ENCODE results near the gene FASTKD3. TPM values are rescaled to one million over a fixed set of nuclear protein-coding genes. Genes with fewer than 3 reads are reported as not detected.

FASTKD3 gene
- total and polyA plus RNA-seq, 12 donors: 8.5 to 32.0 (median 19.9) TPM

GRCh38 chr5:7897014-7897600, 28.3 kb upstream of the FASTKD3 start:
- H3K9me3 ChIP-seq (replicated peaks in 1 of 3): no peaks in the 10 kb centered on the region
- H3K4me3 ChIP-seq: no peak overlapping the region
- H3K36me3 ChIP-seq (replicated peaks in 1 of 2): peaks cover 0 to 88% of the 10 kb centered on the region in 2 donors
- intact Hi-C loops (cut with DNase I): no loop called here
- 68 to 82% (median 75%) methylated on average over 5 of the region's 5 CpGs for WGBS, 4 donors
- no peaks in the 10 kb centered on the region for H3K4me1 ChIP-seq (replicated peaks in 1 of 2)
- peak in 1 of 7 donors; percentile 17 for DNase-seq
- H3K27ac ChIP-seq: no peak overlapping the region
- H3K27me3 ChIP-seq: no peaks in the 10 kb centered on the region
- TF ChIP-seq CTCF (IDR thresholded peaks at IDR 0.05) (no peak), POLR2A (IDR thresholded peaks at IDR 0.05) (no peak)

- no peak overlapping the region for H3K27ac ChIP-seq
- H3K4me3 ChIP-seq: no peak overlapping the region
- peaks cover 0 to 74% of the 10 kb centered on the region in 2 donors for H3K36me3 ChIP-seq (replicated peaks in 1 of 2)
- no peaks in the 10 kb centered on the region for H3K9me3 ChIP-seq (replicated peaks in 1 of 3)
- H3K4me1 ChIP-seq (replicated peaks in 1 of 2): no peaks in the 10 kb centered on the region
- intact Hi-C loops (cut with DNase I): no loop called here
- 73 to 91% (median 84%) methylated on average over 2 of the region's 2 CpGs for WGBS, 4 donors
- TF ChIP-seq POLR2A (IDR thresholded peaks at IDR 0.05) (no peak), CTCF (IDR thresholded peaks at IDR 0.05) (no peak)
- no peaks in the 10 kb centered on the region for H3K27me3 ChIP-seq
- no peak for DNase-seq
These were observed 26.0 kb upstream of the FASTKD3 start for GRCh38 chr5:7894860-7895259.

- no peak overlapping the region for H3K27ac ChIP-seq
- H3K36me3 ChIP-seq (replicated peaks in 1 of 2): peaks cover 0 to 74% of the 10 kb centered on the region in 2 donors
- TF ChIP-seq CTCF (IDR thresholded peaks at IDR 0.05): no peak
- TF ChIP-seq POLR2A (IDR thresholded peaks at IDR 0.05): no peak
- H3K4me3 ChIP-seq: no peak overlapping the region
- no peaks in the 10 kb centered on the region for H3K9me3 ChIP-seq (replicated peaks in 1 of 3)
- H3K27me3 ChIP-seq: no peaks in the 10 kb centered on the region
- WGBS, 4 donors: 85 to 93% (median 88%) methylated on average over 5 of the region's 5 CpGs
- intact Hi-C loops (cut with DNase I): no loop called here
- no peak for DNase-seq
- H3K4me1 ChIP-seq (replicated peaks in 1 of 2): no peaks in the 10 kb centered on the region
These were observed 25.6 kb upstream of the FASTKD3 start for GRCh38 chr5:7894439-7894838.

GRCh38 chr5:7888901-7889300, 20.1 kb upstream of the FASTKD3 start:
- WGBS, 4 donors: 93 to 97% (median 95%) methylated on average over 9 of the region's 9 CpGs
- Histone ChIP-seq H3K4me1 (replicated peaks in 1 of 2) (no peaks in the 10 kb centered on the region), H3K9me3 (replicated peaks in 1 of 3) (no peaks in the 10 kb centered on the region), H3K27ac (no peak overlapping the region), H3K36me3 (replicated peaks in 1 of 2) (peaks cover 0 to 56% of the 10 kb centered on the region in 2 donors), H3K27me3 (no peaks in the 10 kb centered on the region), H3K4me3 (no peak overlapping the region)
- intact Hi-C loops (cut with DNase I): no loop called here
- DNase-seq: no peak
- TF ChIP-seq POLR2A (IDR thresholded peaks at IDR 0.05): no peak
- TF ChIP-seq CTCF (IDR thresholded peaks at IDR 0.05): no peak

Data from adrenal gland (tissue), 12 donors.